H9 (cell line): ENCODE data around the gene ATG13. TPM values are rescaled to one million over a fixed set of nuclear protein-coding genes. Genes with fewer than 3 reads are reported as not detected.

Experiments used
- DNase-seq: peaks from one replicate; pipeline ENCODE4 v3.0.0-alpha.2; 2017
- H2AFZ ChIP-seq: one replicate; pipeline ENCODE4 v1.6.1; 2013; ENCODE audit warnings: mild to moderate bottlenecking, low read length, control low read depth, moderate library complexity
- H2AK5ac ChIP-seq: 2 replicates; pipeline ENCODE4 v1.6.1; 2013; ENCODE audit warnings: low read length, control low read depth, mixed read lengths; ENCODE audit not compliant: insufficient read length
- H2BK120ac ChIP-seq: one replicate; pipeline ENCODE4 v1.6.1; 2013; ENCODE audit warnings: low read depth, mild to moderate bottlenecking, low read length, control low read depth, inconsistent platforms; ENCODE audit not compliant: poor library complexity, severe bottlenecking
- H2BK12ac ChIP-seq: 2 replicates; pipeline ENCODE4 v1.6.1; 2013; ENCODE audit warnings: low read length, control low read depth, mixed read lengths, low read depth; ENCODE audit not compliant: insufficient read length
- H2BK15ac ChIP-seq: 2 replicates; pipeline ENCODE4 v1.6.1; 2013; ENCODE audit warnings: low read depth, low read length, control low read depth
- H2BK20ac ChIP-seq: one replicate; pipeline ENCODE4 v1.6.1; 2013; ENCODE audit warnings: low read depth, mild to moderate bottlenecking, low read length, control low read depth, inconsistent platforms; ENCODE audit not compliant: poor library complexity, severe bottlenecking
- H2BK5ac ChIP-seq: 2 replicates; pipeline ENCODE4 v1.6.1; 2013; ENCODE audit warnings: low read length, control low read depth, mixed read lengths; ENCODE audit not compliant: insufficient read length
- H3K14ac ChIP-seq: 2 replicates; pipeline ENCODE4 v1.6.1; 2013; ENCODE audit warnings: low read length, control low read depth; ENCODE audit not compliant: insufficient read depth
- H3K18ac ChIP-seq: 2 replicates; pipeline ENCODE4 v1.6.1; 2013; ENCODE audit warnings: low read depth, mild to moderate bottlenecking, mixed read lengths, low read length, control low read depth; ENCODE audit not compliant: insufficient read length
- H3K23ac ChIP-seq: 2 replicates; pipeline ENCODE4 v1.6.1; 2013; ENCODE audit warnings: low read length, control low read depth, mixed read lengths, low read depth; ENCODE audit not compliant: insufficient read length
- H3K23me2 ChIP-seq: 2 replicates; pipeline ENCODE4 v1.6.1; 2013; ENCODE audit warnings: low read depth, mild to moderate bottlenecking, mixed read lengths, low read length, control low read depth; ENCODE audit not compliant: insufficient read length, poor library complexity, severe bottlenecking
- H3K27ac ChIP-seq: 2 replicates; pipeline ENCODE4 v1.5.1; 2013; ENCODE audit warnings: low read length, control low read depth, mixed read lengths, low read depth; ENCODE audit not compliant: insufficient read length
- H3K27me3 ChIP-seq: 2 replicates; pipeline ENCODE4 v1.6.1; 2013; ENCODE audit warnings: low read length, control low read depth, inconsistent platforms; ENCODE audit not compliant: insufficient read depth
- H3K4ac ChIP-seq: 2 replicates; pipeline ENCODE4 v1.6.1; 2013; ENCODE audit warnings: low read depth, mild to moderate bottlenecking, control low read depth, inconsistent platforms, low read length, moderate library complexity
- H3K4me1 ChIP-seq: 2 replicates; pipeline ENCODE4 v1.6.1; 2013; ENCODE audit warnings: low read length, control low read depth, inconsistent platforms; ENCODE audit not compliant: insufficient read depth
- H3K4me2 ChIP-seq: 2 replicates; pipeline ENCODE4 v1.6.1; 2013; ENCODE audit warnings: low read length, control low read depth, mixed read lengths; ENCODE audit not compliant: insufficient read length, insufficient read depth
- H3K56ac ChIP-seq: 2 replicates; pipeline ENCODE4 v1.6.1; 2013; ENCODE audit warnings: low read depth, mild to moderate bottlenecking, mixed read lengths, low read length, control low read depth; ENCODE audit not compliant: insufficient read length
- H3K79me1 ChIP-seq: 2 replicates; pipeline ENCODE4 v1.6.1; 2013; ENCODE audit warnings: low read depth, mild to moderate bottlenecking, moderate library complexity, low read length, control low read depth, inconsistent platforms; ENCODE audit not compliant: insufficient read depth, poor library complexity, severe bottlenecking
- H3K79me2 ChIP-seq: 2 replicates; pipeline ENCODE4 v1.6.1; 2013; ENCODE audit warnings: low read length, control low read depth, inconsistent platforms; ENCODE audit not compliant: insufficient read depth
- H3K9ac ChIP-seq: 2 replicates; pipeline ENCODE4 v1.6.1; 2013; ENCODE audit warnings: low read length, control low read depth, mixed read lengths; ENCODE audit not compliant: insufficient read length; ENCODE audit errors: extremely low read depth
- H3K9me3 ChIP-seq: one replicate; pipeline ENCODE4 v1.6.1; 2013; ENCODE audit warnings: low read depth, low read length, inconsistent platforms; ENCODE audit not compliant: control insufficient read depth
- H3T11ph ChIP-seq: one replicate; pipeline ENCODE4 v1.6.1; 2013; ENCODE audit warnings: mild to moderate bottlenecking, low read length, control low read depth, inconsistent platforms
- H4K20me1 ChIP-seq: one replicate; pipeline ENCODE4 v1.6.1; 2013; ENCODE audit not compliant: control insufficient read depth, insufficient read length, insufficient read depth
- H4K5ac ChIP-seq: 2 replicates; pipeline ENCODE4 v1.6.1; 2013; ENCODE audit warnings: low read depth, mild to moderate bottlenecking, mixed read lengths, low read length, control low read depth; ENCODE audit not compliant: insufficient read length
- H4K8ac ChIP-seq: replicated peaks from 2 replicates; pipeline ENCODE4 v1.6.1; 2013; ENCODE audit warnings: low read length, control low read depth, mixed read lengths, low read depth; ENCODE audit not compliant: insufficient read length
- H4K91ac ChIP-seq: 2 replicates; pipeline ENCODE4 v1.6.1; 2013; ENCODE audit warnings: low read depth, mild to moderate bottlenecking, moderate library complexity, mixed read lengths, low read length, control low read depth; ENCODE audit not compliant: insufficient read length
- H3K27ac Mint-ChIP-seq, 3 experiments: 2 replicates in 2 of 3; 3 replicates in 1 of 3; pipeline ENCODE4 v1.8.0; 2020 to 2021; ENCODE audit warnings: mixed read lengths in 3 of 3, mild to moderate bottlenecking in 1 of 3, moderate library complexity in 1 of 3
- H3K27me3 Mint-ChIP-seq: 2 replicates; pipeline ENCODE4 v1.8.0; 2021; ENCODE audit warnings: low read depth, mild to moderate bottlenecking, moderate library complexity, mixed read lengths
- H3K36me3 Mint-ChIP-seq, 3 experiments: 2 replicates in 2 of 3; 3 replicates in 1 of 3; pipeline ENCODE4 v1.8.0; 2020 to 2021; ENCODE audit warnings: low read depth in 3 of 3, mixed read lengths in 3 of 3; ENCODE audit not compliant: insufficient read depth in 1 of 3
- H3K4me1 Mint-ChIP-seq, 2 experiments: 2 replicates each; pipeline ENCODE4 v1.8.0; 2020; ENCODE audit warnings: mixed read lengths in 2 of 2
- H3K4me3 Mint-ChIP-seq, 2 experiments: 2 replicates in 1 of 2; 3 replicates in 1 of 2; pipeline ENCODE4 v1.8.0; 2020 to 2021; ENCODE audit warnings: mild to moderate bottlenecking in 2 of 2, mixed read lengths in 2 of 2, moderate library complexity in 1 of 2
- H3K9me3 Mint-ChIP-seq, 2 experiments: 2 replicates in 1 of 2; 3 replicates in 1 of 2; pipeline ENCODE4 v1.8.0; 2020; ENCODE audit warnings: mild to moderate bottlenecking in 2 of 2, mixed read lengths in 2 of 2, moderate library complexity in 1 of 2
- CTCF ChIP-seq: fragments of 200-600 bp; sonication (generic); conservative IDR thresholded peaks from 3 replicates; pipeline ENCODE4 v1.8.0; 2021; ENCODE audit warnings: antibody characterized with exemption, mild to moderate bottlenecking
- WGBS: extraction: QIAGEN DNeasy Blood & Tissue Kit; methylation state at CpG from one replicate; pipeline ENCODE4 v1.1.7; 2013; ENCODE audit warnings: missing lambda C conversion rate, low lambda C conversion rate, mixed read lengths; ENCODE audit not compliant: insufficient read length; ENCODE audit errors: extremely low coverage; 5-methylcytosine and 5-hydroxymethylcytosine counted together
- total RNA-seq: library from RNA; stranded (reverse); gene quantifications from 2 replicates; pipeline ENCODE4 v1.2.1, GENCODE V29; 2021

The ATG13 gene
- total RNA-seq, 1 experiment from 2014 or later: 79.1 TPM

- Histone ChIP-seq H3K23me2 (no peaks in the 10 kb centered on the region), H3K79me1 (no peaks in the 10 kb centered on the region), H4K8ac (no peak overlapping the region), H2BK20ac (no peak overlapping the region), H3K9ac (no peak overlapping the region), H2BK120ac (no peak overlapping the region), H4K5ac (no peak overlapping the region), H3K18ac (no peak overlapping the region), H3K23ac (no peak overlapping the region), H2AK5ac (no peak overlapping the region), H3K56ac (no peak overlapping the region), H3K27me3 (no peaks in the 10 kb centered on the region), H2BK5ac (no peak overlapping the region), H3K27ac (no peak overlapping the region), H2BK15ac (no peak overlapping the region), H4K91ac (peak overlapping the region; percentile 24), H3K4me1 (no peaks in the 10 kb centered on the region), H4K20me1 (no peaks in the 10 kb centered on the region), H2AFZ (no peak overlapping the region), H2BK12ac (no peak overlapping the region), H3K14ac (no peak overlapping the region), H3T11ph (no peak overlapping the region), H3K79me2 (no peaks in the 10 kb centered on the region), H3K4me2 (no peak overlapping the region), H3K9me3 (no peaks in the 10 kb centered on the region), H3K4ac (no peak overlapping the region)
- no peak for TF ChIP-seq CTCF
- no CpG with 5 or more reads among the region's 7 CpGs for WGBS
- Mint-ChIP-seq H3K9me3 (no peaks in the 10 kb centered on the region), H3K4me1 (peaks cover 14 to 16% of the 10 kb centered on the region in 2 experiments), H3K27me3 (no peaks in the 10 kb centered on the region; the same call in 1 of the 2 replicates), H3K27ac (peak overlapping the region in 2 of 3 experiments; percentile 74 to 95; a peak in 2 of 7 replicates), H3K4me3 (no peak overlapping the region), H3K36me3 (peaks cover 13 to 37% (median 32%) of the 10 kb centered on the region in 3 experiments; a peak in 6 of 7 replicates)
- DNase-seq: no peak
Observed at GRCh38 chr11:46675949-46676348, 58.6 kb downstream of the ATG13 start.
